Esophagus squamous epithelium (tissue), 4 donors: Measurements from ENCODE around the gene CH25H.

Experiments
- CTCF ChIP-seq, 6 experiments: fragments of 450-650 bp in 4 of 6; fragments of 200-600 bp in 2 of 6; sonication (generic) in 2 of 6; IDR thresholded peaks; one replicate each; pipeline ENCODE4 v1.5.1; 2016 to 2019; ENCODE audit warnings: antibody characterized with exemption in 6 of 6, mild to moderate bottlenecking in 4 of 6, moderate library complexity in 4 of 6
- POLR2A ChIP-seq, 4 donors: fragments of 450-650 bp; IDR thresholded peaks; one replicate each; pipeline ENCODE4 v1.6.1; 2017; ENCODE audit warnings: antibody characterized with exemption in 4 of 4, mild to moderate bottlenecking in 4 of 4, moderate library complexity in 3 of 4

GRCh38 chr10:89182894-89183293, 24.2 kb downstream of the CH25H start:
- TF ChIP-seq POLR2A (IDR thresholded peaks at IDR 0.05), result no peak
- TF ChIP-seq CTCF (IDR thresholded peaks at IDR 0.05), result no peak
